Skeletal muscle tissue (tissue), 4 donors: ENCODE measurements around the gene SERPINE3. TPM values are rescaled to one million over a fixed set of nuclear protein-coding genes. Genes with fewer than 3 reads are reported as not detected.

Experiments
- H3K27ac ChIP-seq: one replicate; pipeline ENCODE4 v1.7.0; 2013; ENCODE audit warnings: mild to moderate bottlenecking, low read depth, low read length, inconsistent platforms
- H3K27me3 ChIP-seq, 3 donors: one replicate each; pipeline ENCODE4 v1.7.0; 2013; ENCODE audit warnings: low read length in 3 of 3; ENCODE audit not compliant: control insufficient read depth in 3 of 3, insufficient read depth in 3 of 3
- H3K36me3 ChIP-seq, 3 donors: one replicate each; pipeline ENCODE4 v1.7.0; 2013; ENCODE audit warnings: low read length in 3 of 3; ENCODE audit not compliant: control insufficient read depth in 3 of 3, insufficient read depth in 3 of 3
- H3K4me1 ChIP-seq, 3 donors: one replicate each; pipeline ENCODE4 v1.7.0; 2013; ENCODE audit warnings: low read length in 3 of 3, mild to moderate bottlenecking in 3 of 3; ENCODE audit not compliant: control insufficient read depth in 3 of 3, insufficient read depth in 3 of 3
- H3K4me3 ChIP-seq, 3 donors: one replicate each; pipeline ENCODE4 v1.7.0; 2013; ENCODE audit warnings: low read length in 3 of 3
- H3K9ac ChIP-seq, 3 donors: one replicate each; pipeline ENCODE4 v1.7.0; 2013; ENCODE audit warnings: low read length in 3 of 3, mild to moderate bottlenecking in 3 of 3, moderate library complexity in 2 of 3, low read depth in 1 of 3
- H3K9me3 ChIP-seq, 3 donors: one replicate each; pipeline ENCODE4 v1.7.0; 2013; ENCODE audit warnings: low read length in 3 of 3; ENCODE audit not compliant: control insufficient read depth in 3 of 3
- total RNA-seq: library from RNA; depleted of rRNA; stranded (reverse); fragments of >200 nt; gene quantifications from one replicate; pipeline ENCODE4 v1.2.3, GENCODE V29; 2014
- donor health status: Osteomylitis.

SERPINE3 gene
- not detected for total RNA-seq

DNA sequence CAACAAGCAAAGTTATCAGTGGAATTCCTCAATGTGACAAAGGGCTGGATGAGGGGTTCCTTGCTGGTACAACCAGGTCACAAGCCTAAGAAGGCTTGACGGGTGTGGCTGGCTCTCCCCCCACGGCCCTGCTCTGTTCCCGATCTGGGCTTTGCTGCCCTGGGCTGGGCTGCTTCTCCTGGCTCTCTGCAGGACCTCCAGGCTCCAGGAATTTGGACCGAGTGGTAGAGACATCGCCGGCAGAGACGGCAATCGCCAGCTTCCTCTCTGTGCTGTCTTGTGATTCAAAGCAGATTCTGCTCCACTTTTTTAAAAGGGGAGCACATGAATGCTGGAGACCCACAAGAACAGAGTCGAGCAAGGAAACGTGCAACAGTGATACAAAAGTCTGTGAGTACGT lies at the start of gene SERPINE3:
Gene SERPINE3, plus strand, starts transcription at position 338 of the 400 bp plus-strand sequence. CDS start 1,401 bp downstream, outside the sequence.
- Histone ChIP-seq H3K36me3 (no peaks in the 10 kb centered on the region), H3K4me1 (no peaks in the 10 kb centered on the region), H3K9me3 (no peaks in the 10 kb centered on the region), H3K4me3 (no peak within 1 kb of the TSS), H3K27ac (no peak within 1 kb of the TSS), H3K27me3 (no peaks in the 10 kb centered on the region), H3K9ac (no peak within 1 kb of the TSS)

DNA sequence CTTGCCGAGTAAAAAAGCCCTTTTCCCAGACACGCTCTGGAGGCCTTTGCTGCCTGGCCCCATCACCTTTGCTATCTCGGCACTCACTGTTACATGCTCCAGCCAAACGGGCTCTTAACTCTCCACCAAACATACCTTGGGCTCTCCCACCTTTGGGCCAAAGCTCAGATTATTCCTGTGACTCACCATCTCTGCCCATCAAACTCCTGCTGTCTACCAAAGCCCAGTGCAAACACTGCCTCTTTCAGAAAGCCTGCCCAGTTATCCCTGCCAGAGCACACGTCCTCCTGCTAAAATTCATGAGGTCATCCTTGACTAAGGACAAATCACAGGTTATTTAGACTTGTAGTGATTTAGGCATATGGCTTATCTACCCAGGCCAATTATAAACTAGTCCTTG lies 48.1 kb upstream of the SERPINE3 start:
- no peak overlapping the region for H3K4me3 ChIP-seq
- no peak overlapping the region for H3K27ac ChIP-seq
- peaks cover 0 to 6% (median 2%) of the 10 kb centered on the region in 3 donors for H3K4me1 ChIP-seq
- no peaks in the 10 kb centered on the region for H3K36me3 ChIP-seq
- H3K27me3 ChIP-seq: no peaks in the 10 kb centered on the region
- H3K9me3 ChIP-seq: no peaks in the 10 kb centered on the region
- H3K9ac ChIP-seq: no peak overlapping the region

DNA sequence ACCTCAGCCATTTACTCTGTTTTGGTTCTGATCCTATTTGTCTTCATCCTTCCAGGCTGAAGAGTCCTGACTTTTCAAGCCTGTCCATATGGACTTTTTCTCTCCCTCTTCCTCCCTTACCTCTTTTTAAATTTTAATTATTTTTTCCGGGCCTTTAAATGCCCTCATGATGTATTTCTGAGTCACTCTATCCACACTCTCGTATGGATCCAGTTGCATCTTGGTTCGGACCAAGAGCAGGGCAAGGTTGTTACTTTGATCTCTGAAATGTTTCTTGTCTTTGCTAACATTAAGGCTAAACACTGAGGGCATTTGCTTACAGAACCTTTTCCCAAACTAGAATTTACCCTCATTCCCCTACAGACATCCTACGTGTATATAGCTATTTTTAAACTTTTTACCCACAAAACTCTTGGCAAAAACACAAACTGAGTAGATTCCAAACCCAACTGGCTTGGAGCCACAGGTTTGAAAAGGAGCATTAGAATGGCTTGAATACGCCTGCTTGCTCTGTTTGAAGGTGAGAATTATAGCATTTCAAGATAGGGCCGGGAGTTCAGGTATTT lies 47.4 kb upstream of the SERPINE3 start:
- Histone ChIP-seq H3K9me3 (no peaks in the 10 kb centered on the region), H3K9ac (no peak overlapping the region), H3K4me1 (peaks cover 0 to 6% (median 2%) of the 10 kb centered on the region in 3 donors), H3K27me3 (no peaks in the 10 kb centered on the region), H3K36me3 (no peaks in the 10 kb centered on the region), H3K27ac (no peak overlapping the region), H3K4me3 (no peak overlapping the region)

DNA sequence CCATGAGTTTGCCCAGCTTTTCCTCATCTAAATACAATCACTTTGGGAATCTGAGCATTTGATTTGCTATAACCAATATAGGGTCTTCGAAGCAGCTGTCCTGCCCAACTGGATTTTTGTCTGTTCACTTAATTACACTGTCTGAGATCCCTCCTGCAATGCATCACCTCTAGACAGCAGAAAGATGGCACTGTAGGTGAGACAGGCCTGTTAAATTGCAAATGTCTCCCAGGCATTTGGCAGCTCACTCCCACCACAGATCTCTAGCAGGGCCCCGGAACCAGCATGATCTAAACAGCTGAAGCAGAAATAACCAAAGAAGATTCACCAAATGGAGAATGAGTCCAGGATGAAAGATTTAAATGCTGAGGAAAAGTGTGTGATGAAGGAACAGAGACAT lies 41.9 kb upstream of the SERPINE3 start:
- no peaks in the 10 kb centered on the region for H3K4me1 ChIP-seq
- H3K9ac ChIP-seq: no peak overlapping the region

DNA sequence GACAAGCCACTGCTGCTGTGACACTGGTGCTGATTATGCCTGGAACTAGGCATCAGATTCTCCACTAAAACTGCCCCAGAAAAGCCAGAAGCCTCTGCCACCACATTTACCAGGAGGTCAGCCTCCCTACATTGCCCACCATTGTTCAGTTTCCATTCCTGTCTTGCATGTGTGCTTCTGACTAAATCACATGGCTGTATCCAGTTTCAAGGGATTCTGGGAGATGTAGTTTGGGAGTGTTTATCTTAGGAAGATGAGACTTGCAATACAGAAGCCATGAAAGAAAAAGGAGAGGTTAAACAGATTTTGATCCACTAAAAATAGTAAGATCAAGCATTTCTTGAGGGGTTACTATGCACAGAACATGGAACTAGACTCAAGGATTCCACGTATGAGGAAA lies 40.7 kb upstream of the SERPINE3 start:
- Histone ChIP-seq H3K36me3 (no peaks in the 10 kb centered on the region), H3K4me3 (no peak overlapping the region), H3K9ac (no peak overlapping the region), H3K9me3 (no peaks in the 10 kb centered on the region), H3K4me1 (no peaks in the 10 kb centered on the region), H3K27me3 (no peaks in the 10 kb centered on the region), H3K27ac (no peak overlapping the region)

More for the DNA sequence above, 41.9 kb upstream of the SERPINE3 start:
- Histone ChIP-seq H3K9me3 (no peaks in the 10 kb centered on the region), H3K4me3 (no peak overlapping the region), H3K27ac (no peak overlapping the region), H3K27me3 (no peaks in the 10 kb centered on the region), H3K36me3 (no peaks in the 10 kb centered on the region)

DNA sequence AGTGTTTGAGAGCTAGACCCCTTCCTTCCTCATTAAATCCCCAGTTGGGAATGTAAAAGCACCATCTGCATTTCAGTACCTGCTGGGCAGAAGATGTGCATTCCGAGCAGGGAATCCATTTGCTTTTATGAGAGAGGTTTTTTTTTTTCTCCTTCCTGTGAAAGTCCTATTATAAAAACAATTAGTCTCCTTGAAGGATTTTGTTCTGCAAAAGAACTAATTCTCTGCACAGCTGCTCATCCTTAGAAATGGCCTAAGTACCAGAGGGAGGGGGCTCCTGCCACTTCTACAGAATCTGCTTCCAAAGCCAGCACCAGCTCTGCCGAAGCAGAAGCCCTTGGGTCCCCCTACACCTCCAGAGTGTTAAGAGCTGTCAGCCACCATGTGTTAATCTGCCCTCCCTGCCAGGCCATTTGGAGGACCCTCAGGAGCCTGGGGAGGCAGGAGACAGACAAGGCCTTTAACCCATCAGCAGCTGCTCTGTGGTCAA lies 36.4 kb upstream of the SERPINE3 start:
- Histone ChIP-seq H3K9me3 (no peaks in the 10 kb centered on the region), H3K27ac (no peak overlapping the region), H3K4me1 (no peaks in the 10 kb centered on the region), H3K9ac (no peak overlapping the region), H3K27me3 (no peaks in the 10 kb centered on the region), H3K4me3 (no peak overlapping the region), H3K36me3 (no peaks in the 10 kb centered on the region)

DNA sequence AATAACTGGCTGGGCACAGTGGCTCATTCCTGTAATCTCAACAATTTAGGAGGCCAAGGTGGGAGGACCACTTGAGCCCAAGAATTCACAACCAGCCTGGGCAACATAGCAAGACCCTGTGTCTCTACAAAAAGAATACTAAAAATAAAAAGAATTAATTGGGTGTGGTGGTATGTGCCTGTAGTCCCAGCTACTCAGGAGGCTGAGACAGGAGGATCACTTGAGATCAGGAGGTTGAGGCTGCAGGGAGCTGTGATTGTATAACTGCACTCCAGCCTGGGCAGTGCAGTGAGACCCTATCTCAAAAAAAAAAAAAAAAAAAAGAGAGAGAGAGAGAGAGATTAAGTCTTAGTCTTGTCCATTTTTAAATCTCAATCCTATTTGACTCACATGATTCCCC lies 35.6 kb upstream of the SERPINE3 start:
- H3K9ac ChIP-seq: no peak overlapping the region
- no peaks in the 10 kb centered on the region for H3K27me3 ChIP-seq
- no peaks in the 10 kb centered on the region for H3K9me3 ChIP-seq
- H3K4me3 ChIP-seq: no peak overlapping the region
- no peaks in the 10 kb centered on the region for H3K4me1 ChIP-seq
- no peak overlapping the region for H3K27ac ChIP-seq
- H3K36me3 ChIP-seq: no peaks in the 10 kb centered on the region

DNA sequence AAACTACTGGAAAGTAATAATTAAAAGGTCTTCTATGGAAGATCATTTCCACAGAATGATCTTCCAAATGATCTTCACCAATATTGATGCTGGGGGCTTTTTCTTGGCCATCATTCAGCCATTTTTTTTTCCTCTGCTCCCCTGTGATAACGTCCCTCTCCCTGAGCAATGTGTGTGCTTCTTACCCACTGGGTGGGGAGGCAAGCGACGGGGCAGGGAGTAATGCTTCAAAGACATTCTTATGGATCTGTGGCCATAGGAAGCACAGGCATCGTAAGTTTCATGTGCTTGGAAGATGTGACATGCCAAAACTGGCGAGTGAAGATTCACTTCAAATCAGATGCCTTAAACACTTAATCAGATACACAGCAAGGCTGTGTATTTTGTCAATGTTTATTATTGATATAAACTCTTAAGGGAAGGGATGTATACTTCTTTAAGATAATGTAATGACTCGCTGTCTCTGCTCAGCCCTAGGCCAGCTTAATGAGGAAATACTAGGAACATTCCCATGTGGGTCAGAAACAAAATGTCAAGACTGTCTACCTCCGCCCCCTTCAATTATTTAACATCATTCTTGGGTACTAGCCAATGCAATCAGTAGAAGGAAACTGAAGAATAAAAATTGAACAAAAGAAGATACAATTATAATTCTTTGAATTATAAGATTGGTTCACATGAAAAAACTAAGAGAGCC lies 34.1 kb upstream of the SERPINE3 start:
- H3K27me3 ChIP-seq: no peaks in the 10 kb centered on the region
- no peak overlapping the region for H3K4me3 ChIP-seq
- no peak overlapping the region for H3K9ac ChIP-seq
- H3K27ac ChIP-seq: no peak overlapping the region
- H3K4me1 ChIP-seq: no peaks in the 10 kb centered on the region
- H3K9me3 ChIP-seq: no peaks in the 10 kb centered on the region
- no peaks in the 10 kb centered on the region for H3K36me3 ChIP-seq

DNA sequence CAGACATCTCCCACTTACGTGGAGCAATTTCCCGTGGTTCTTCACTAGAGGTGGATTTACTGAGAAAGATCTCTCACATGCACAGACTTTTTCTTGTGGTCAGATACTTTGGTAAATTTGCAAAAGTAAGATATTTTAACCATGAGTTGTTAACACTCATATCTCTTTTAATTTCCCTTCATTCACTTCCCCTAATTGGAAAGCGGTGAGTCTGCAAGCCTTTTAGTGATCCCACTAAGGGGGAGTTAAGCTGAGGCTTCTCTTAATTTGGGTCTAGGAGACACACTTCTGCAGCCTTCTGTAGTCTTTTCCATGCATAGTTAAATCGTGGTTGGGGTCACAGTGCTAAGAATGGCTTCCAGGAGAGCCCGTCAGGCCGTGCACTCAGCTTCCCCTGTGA lies 30.7 kb upstream of the SERPINE3 start:
- Histone ChIP-seq H3K9ac (no peak overlapping the region), H3K4me1 (no peaks in the 10 kb centered on the region), H3K9me3 (no peaks in the 10 kb centered on the region), H3K27me3 (no peaks in the 10 kb centered on the region), H3K36me3 (no peaks in the 10 kb centered on the region), H3K27ac (no peak overlapping the region), H3K4me3 (no peak overlapping the region)

DNA sequence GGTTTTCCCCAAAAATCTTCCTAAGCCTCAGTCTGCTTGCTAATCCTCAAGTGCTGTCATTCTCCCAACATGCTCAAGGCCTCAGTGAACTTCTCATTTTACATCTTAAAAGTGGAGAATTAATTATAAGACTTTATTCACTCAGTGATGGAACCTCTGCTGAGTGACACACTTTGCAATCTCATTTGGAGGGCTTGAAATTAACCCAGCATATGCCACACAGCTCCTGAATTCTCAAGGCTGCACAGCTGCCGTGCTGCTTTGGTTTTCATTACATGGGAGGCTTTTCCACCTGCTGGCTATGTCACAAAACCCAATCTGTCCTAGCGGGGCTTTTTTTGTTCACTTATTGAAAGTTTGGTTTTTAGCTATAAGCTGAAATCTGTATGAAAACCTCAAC lies 28.3 kb upstream of the SERPINE3 start:
- Histone ChIP-seq H3K27ac (no peak overlapping the region), H3K27me3 (no peaks in the 10 kb centered on the region), H3K36me3 (no peaks in the 10 kb centered on the region), H3K9ac (no peak overlapping the region), H3K4me3 (no peak overlapping the region), H3K9me3 (no peaks in the 10 kb centered on the region), H3K4me1 (peaks cover 0 to 4% (median 0%) of the 10 kb centered on the region in 3 donors)
